NB4 (cell line): Measurements from ENCODE around the gene ST3GAL4.

Source experiments
- DNase-seq: peaks from one replicate; pipeline ENCODE4 v3.0.0; 2010; ENCODE audit warnings: low read depth
- H3K4me3 ChIP-seq: one replicate; pipeline ENCODE4 v1.5.1; 2011; ENCODE audit warnings: mild to moderate bottlenecking, low read depth, low read length, moderate library complexity
- MYC ChIP-seq: IDR thresholded peaks from 2 replicates; pipeline ENCODE4 v1.6.1; 2011; ENCODE audit warnings: low read depth, low read length
- POLR2A ChIP-seq: IDR thresholded peaks from 2 replicates; pipeline ENCODE4 v1.6.1; 2011; ENCODE audit warnings: mild to moderate bottlenecking; ENCODE audit not compliant: insufficient read length; ENCODE audit errors: extremely low read depth
- TF ChIP-seq, protein P1 (sequence below): IDR thresholded peaks from 2 replicates; pipeline ENCODE4 v1.6.1; 2011; ENCODE audit warnings: low read depth, low read length
- TF ChIP-seq, protein P2 (sequence below): IDR thresholded peaks from one replicate; pipeline ENCODE4 v1.5.1; 2012; ENCODE audit warnings: low read depth, low read length

ST3GAL4 gene

DNA sequence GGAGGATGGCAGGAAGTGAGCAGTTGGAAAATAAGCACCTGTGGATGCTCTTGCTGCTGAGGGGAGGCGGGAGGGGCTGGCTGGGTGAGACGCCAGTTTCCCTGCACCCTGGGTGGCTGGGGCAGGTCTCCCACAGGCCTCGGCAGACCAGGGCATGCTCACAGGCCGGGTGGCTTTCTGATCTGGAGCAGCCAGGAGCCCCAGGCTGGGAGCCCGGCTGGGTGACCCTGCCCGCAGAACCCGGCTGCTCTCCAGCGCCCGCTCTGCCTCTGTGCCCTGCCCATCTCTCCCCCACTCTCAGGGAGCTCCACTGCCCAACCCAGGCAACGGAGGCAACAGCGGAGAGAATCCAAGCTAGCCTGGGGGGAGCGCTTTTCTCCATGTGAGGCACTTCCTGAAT lies 27.0 kb upstream of the ST3GAL4 start:
- no peak for DNase-seq
- no peak overlapping the region for H3K4me3 ChIP-seq
- TF ChIP-seq POLR2A = no peak
- TF ChIP-seq, protein P1, sequence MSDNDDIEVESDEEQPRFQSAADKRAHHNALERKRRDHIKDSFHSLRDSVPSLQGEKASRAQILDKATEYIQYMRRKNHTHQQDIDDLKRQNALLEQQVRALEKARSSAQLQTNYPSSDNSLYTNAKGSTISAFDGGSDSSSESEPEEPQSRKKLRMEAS = no peak
- no peak for TF ChIP-seq MYC
- TF ChIP-seq, protein P2, sequence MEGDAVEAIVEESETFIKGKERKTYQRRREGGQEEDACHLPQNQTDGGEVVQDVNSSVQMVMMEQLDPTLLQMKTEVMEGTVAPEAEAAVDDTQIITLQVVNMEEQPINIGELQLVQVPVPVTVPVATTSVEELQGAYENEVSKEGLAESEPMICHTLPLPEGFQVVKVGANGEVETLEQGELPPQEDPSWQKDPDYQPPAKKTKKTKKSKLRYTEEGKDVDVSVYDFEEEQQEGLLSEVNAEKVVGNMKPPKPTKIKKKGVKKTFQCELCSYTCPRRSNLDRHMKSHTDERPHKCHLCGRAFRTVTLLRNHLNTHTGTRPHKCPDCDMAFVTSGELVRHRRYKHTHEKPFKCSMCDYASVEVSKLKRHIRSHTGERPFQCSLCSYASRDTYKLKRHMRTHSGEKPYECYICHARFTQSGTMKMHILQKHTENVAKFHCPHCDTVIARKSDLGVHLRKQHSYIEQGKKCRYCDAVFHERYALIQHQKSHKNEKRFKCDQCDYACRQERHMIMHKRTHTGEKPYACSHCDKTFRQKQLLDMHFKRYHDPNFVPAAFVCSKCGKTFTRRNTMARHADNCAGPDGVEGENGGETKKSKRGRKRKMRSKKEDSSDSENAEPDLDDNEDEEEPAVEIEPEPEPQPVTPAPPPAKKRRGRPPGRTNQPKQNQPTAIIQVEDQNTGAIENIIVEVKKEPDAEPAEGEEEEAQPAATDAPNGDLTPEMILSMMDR = no peak

DNA sequence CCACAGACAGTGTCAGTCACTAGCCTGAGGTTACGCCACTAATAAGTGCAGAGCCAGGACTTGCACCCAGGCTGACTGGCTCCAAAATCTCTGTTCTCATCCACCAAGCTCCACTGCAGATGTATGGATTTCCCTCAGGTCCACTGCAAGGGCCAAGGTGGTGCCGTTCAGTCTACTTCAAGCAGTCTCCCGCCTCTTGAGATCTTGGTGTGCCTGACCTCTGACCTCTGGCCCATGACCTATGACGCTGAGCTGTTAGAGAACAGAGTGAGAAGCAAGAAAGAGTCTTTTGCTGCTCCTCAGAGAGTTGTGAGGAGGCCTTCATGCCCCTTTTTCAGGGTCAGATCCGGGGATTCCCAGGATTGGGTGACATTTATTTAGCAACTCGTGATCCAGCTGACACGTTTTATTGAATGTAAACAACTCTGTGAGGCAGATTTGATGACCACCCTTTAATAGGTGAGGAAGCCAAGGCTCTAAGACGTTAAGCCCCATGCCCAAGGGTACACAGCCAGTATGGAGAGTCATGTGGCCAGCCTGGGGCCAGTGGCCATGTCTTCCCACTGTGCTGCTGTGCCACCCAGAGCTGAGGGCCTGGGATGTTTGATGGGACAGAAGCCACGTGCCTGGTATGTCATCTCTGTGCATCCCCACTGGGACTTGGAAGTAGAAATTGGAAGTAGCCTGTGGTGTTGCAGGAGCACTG lies 26.4 kb upstream of the ST3GAL4 start:
- no peak overlapping the region for H3K4me3 ChIP-seq
- TF ChIP-seq, protein P2 = no peak
- TF ChIP-seq MYC (no peak), POLR2A (no peak)
- TF ChIP-seq, protein P1 = no peak
- no peak for DNase-seq

DNA sequence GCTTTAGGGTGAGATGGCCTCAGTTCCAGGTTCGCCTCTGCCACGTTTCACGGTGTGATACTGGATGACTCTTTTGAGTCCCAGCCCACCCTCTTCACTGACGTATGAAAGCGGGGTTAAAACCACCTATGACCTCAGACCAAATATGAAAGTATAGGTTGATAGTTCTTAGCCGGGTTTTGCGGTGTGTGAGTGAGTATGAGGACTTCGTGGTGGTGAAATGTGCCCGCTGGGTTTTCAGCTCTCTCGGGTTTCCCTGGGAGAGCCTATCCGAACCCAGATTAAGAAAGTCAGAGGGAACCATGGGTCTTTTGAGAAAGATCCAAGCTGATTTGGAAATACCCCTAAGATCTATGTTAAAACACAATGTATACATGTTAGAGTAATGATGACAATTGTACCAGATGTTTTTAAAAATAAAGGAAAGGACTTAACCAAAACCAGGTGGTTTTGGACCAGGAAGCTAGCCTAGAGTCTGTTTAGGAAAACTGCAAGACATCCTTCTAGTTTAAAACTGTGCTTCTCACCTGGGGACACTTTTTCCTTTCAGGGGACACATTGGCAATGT lies 25.8 kb upstream of the ST3GAL4 start:
- no peak for DNase-seq
- TF ChIP-seq POLR2A (no peak), MYC (no peak)
- TF ChIP-seq, protein P1 = no peak
- TF ChIP-seq, protein P2 = no peak
- no peak overlapping the region for H3K4me3 ChIP-seq

DNA sequence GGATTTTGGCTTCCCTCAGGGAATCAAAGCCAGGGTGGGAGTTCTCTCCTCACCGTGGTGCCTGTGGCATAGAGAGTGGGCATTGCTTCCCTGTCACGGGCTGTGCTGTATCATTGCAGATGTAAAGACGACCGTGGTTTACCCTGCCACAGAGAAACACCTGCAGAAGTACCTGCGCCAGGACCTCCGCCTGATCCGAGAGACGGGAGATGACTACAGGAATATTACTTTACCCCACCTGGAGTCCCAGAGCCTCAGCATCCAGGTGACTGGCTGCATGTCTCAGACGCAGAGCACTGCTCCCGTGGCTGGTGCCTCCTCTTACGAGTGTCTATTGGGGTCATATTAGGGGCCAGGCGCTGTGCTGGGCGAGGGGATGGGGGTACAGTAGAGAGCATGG lies 24.2 kb upstream of the ST3GAL4 start:
- TF ChIP-seq POLR2A (no peak), MYC (no peak)
- TF ChIP-seq, protein P2 = no peak
- TF ChIP-seq, protein P1 = no peak
- H3K4me3 ChIP-seq = no peak overlapping the region
- DNase-seq = no peak

DNA sequence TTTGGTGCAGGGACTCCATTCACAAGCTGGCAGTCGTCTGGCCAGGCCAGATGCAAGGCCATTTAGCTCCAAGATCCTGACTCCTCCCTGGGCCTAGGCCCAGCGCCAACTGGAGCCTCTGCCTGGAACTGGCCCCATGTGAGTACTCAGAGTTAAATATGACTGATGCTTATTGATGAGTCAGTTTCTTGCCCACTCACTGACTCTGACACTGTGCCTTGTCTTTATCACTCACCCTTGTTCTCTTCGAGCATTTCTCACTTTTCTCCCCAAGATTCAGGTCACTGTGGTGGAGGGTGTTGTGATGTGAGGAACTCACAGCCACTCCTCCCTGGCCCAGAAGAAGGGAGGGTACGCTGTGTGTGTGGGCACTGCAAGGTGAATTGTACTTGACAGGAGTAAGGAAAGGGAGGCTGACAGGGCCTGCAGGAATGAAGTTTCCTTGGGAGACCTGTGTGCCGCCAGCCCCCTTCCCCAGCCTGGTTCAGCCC lies 23.2 kb upstream of the ST3GAL4 start:
- no peak for TF ChIP-seq MYC
- no peak for TF ChIP-seq POLR2A
- TF ChIP-seq, protein P2 = no peak
- TF ChIP-seq, protein P1 = no peak
- DNase-seq = no peak
- H3K4me3 ChIP-seq = no peak overlapping the region
